GM23338 (cell line): ENCODE results near the gene TMEM167B.

Experiments
- POLR2AphosphoS5 ChIP-seq: IDR thresholded peaks from 2 replicates; pipeline ENCODE4 v1.6.1; 2016; ENCODE audit warnings: antibody characterized with exemption, low read depth
- TF ChIP-seq, protein P1 (sequence below), 2 experiments: fragments of 200-600 bp in 1 of 2; sonication (generic) in 1 of 2; conservative IDR thresholded peaks; 2 replicates each; pipeline versions ENCODE4 v1.5.1 to v1.6.1; 2016 to 2017; ENCODE audit warnings: antibody characterized with exemption in 2 of 2, low read depth in 2 of 2, mild to moderate bottlenecking in 2 of 2, moderate library complexity in 1 of 2

DNA sequence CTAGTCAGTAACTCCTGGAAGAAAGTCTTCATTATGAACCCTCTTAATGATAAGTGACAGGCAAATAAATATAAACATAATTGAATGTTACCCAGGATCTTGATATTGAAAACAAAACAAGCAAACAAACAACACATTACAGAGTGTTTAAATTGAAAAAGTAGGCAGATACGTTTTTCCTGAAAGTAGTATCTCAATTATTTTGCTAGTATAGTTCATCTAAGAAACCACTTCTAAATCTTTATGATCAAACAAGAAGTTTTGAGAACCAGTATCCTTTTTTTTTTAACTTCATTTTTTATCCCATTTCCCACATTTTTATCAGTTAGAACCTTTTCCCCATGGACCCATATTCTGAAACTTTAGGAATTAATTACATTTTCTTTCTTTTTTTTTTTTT, 45.0 kb upstream of the TMEM167B start:
- TF ChIP-seq, protein P1, sequence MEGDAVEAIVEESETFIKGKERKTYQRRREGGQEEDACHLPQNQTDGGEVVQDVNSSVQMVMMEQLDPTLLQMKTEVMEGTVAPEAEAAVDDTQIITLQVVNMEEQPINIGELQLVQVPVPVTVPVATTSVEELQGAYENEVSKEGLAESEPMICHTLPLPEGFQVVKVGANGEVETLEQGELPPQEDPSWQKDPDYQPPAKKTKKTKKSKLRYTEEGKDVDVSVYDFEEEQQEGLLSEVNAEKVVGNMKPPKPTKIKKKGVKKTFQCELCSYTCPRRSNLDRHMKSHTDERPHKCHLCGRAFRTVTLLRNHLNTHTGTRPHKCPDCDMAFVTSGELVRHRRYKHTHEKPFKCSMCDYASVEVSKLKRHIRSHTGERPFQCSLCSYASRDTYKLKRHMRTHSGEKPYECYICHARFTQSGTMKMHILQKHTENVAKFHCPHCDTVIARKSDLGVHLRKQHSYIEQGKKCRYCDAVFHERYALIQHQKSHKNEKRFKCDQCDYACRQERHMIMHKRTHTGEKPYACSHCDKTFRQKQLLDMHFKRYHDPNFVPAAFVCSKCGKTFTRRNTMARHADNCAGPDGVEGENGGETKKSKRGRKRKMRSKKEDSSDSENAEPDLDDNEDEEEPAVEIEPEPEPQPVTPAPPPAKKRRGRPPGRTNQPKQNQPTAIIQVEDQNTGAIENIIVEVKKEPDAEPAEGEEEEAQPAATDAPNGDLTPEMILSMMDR (conservative IDR thresholded peaks at IDR 0.05; ENCODE audit: low read depth in 2 of 2), result no peak
- no peak for TF ChIP-seq POLR2AphosphoS5
